K562 (cell line): ENCODE results near the gene TRMT1L. TPM values are rescaled to one million over a fixed set of nuclear protein-coding genes. Genes with fewer than 3 reads are reported as not detected.

Source experiments
- CTCF ChIP-seq, 3 experiments: IDR thresholded peaks in 2 of 3; conservative IDR thresholded peaks in 1 of 3; 2 replicates each; pipeline ENCODE4 v1.5.1; 2011 to 2012; ENCODE audit warnings: low read length in 3 of 3, mild to moderate bottlenecking in 3 of 3, control low read depth in 2 of 3, improper control_type of control experiment in 1 of 3, inconsistent platforms in 1 of 3, low read depth in 1 of 3, mixed read lengths in 1 of 3, moderate library complexity in 1 of 3; ENCODE audit not compliant: insufficient read depth in 2 of 3
- DEAF1 ChIP-seq: fragments of 450-650 bp; formaldehyde crosslinking; IDR thresholded peaks from 2 replicates; pipeline ENCODE4 v1.4.0; 2020; ENCODE audit warnings: mild to moderate bottlenecking, moderate library complexity
- ESRRA ChIP-seq: fragments of 450-650 bp; IDR thresholded peaks from 2 replicates; pipeline ENCODE4 v1.6.1; 2014; ENCODE audit warnings: low read depth, mild to moderate bottlenecking, moderate library complexity, borderline replicate concordance
- ETS2 ChIP-seq: IDR thresholded peaks from 2 replicates; pipeline ENCODE4 v1.6.1; 2016; ENCODE audit warnings: borderline replicate concordance, missing genetic modification characterization, mild to moderate bottlenecking, moderate library complexity, missing compliant biosample characterization; ENCODE audit not compliant: poor library complexity, severe bottlenecking
- MXD1 ChIP-seq: fragments of 250-450 bp; sonication (Bioruptor Pico); IDR thresholded peaks from 2 replicates; pipeline ENCODE4 v1.8.0; 2021; ENCODE audit warnings: borderline replicate concordance, mild to moderate bottlenecking, moderate library complexity; ENCODE audit not compliant: poor library complexity, severe bottlenecking
- RAD21 ChIP-seq, 2 experiments: fragments of 250-450 bp in 1 of 2; fragments of 450-650 bp in 1 of 2; sonication (Bioruptor Pico) in 1 of 2; formaldehyde crosslinking in 1 of 2; IDR thresholded peaks in 1 of 2; conservative IDR thresholded peaks in 1 of 2; 2 replicates each; pipeline versions ENCODE4 v1.4.0 to v1.8.0; 2020 to 2022; ENCODE audit warnings: mild to moderate bottlenecking in 2 of 2, moderate library complexity in 1 of 2
- REST ChIP-seq, 2 experiments: fragments of 450-650 bp; formaldehyde crosslinking in 1 of 2; IDR thresholded peaks; 2 replicates each; pipeline versions ENCODE4 v1.4.0 to v1.6.1; 2014 to 2020; ENCODE audit warnings: mild to moderate bottlenecking in 2 of 2, borderline replicate concordance in 1 of 2, low read depth in 1 of 2
- SIN3B ChIP-seq: fragments of 450-650 bp; IDR thresholded peaks from 2 replicates; pipeline ENCODE4 v1.6.1; 2017; ENCODE audit warnings: low read depth, mild to moderate bottlenecking, moderate library complexity
- SMAD2 ChIP-seq: fragments of 150-350 bp; IDR thresholded peaks from 2 replicates; pipeline ENCODE4 v1.6.1; 2014; ENCODE audit warnings: low read depth, mild to moderate bottlenecking, low read length
- SMC3 ChIP-seq: conservative IDR thresholded peaks from 2 replicates; pipeline ENCODE4 v1.6.1; 2011; ENCODE audit warnings: low read depth, low read length, improper control_type of control experiment; ENCODE audit not compliant: insufficient read depth
- SUPT5H ChIP-seq: fragments of 450-650 bp; IDR thresholded peaks from 2 replicates; pipeline ENCODE4 v1.6.1; 2016
- ZNF740 ChIP-seq, 3 experiments: fragments of 200-800 bp in 1 of 3; sonication (Bioruptor generic) in 1 of 3; sonication (generic) in 1 of 3; formaldehyde crosslinking in 1 of 3; IDR thresholded peaks; 2 replicates each; pipeline versions ENCODE4 v1.6.1 to v1.8.0; 2016 to 2022; ENCODE audit warnings: mild to moderate bottlenecking in 2 of 3, missing compliant biosample characterization in 2 of 3, missing genetic modification characterization in 2 of 3, missing genetic modification reagents in 1 of 3
- polyA plus RNA-seq, 8 experiments: library from polyadenylated mRNA; depleted of rRNA in 4 of 8; stranded (reverse) in 5 of 8; unstranded in 3 of 8; fragments of >200 nt; fragmentation: Nextera tagmentation in 2 of 8; fragmentation: Illumina TruSeq in 1 of 8; extraction: Ambion mirVana in 2 of 8; extraction: Trizol in 1 of 8; gene quantifications; 2 replicates each; pipeline versions ENCODE4 v1.2.1 to v1.2.3, GENCODE V29; 2011 to 2014; ENCODE audit warnings: inconsistent platforms in 1 of 8, missing spikeins in 1 of 8
- total RNA-seq, 7 experiments: library from RNA; depleted of rRNA in 6 of 7; stranded (reverse); fragments of >200 nt in 6 of 7; fragmentation: Illumina TruSeq in 2 of 7; extraction: Trizol in 2 of 7; gene quantifications; 2 replicates each; pipeline versions ENCODE4 v1.2.1 to v1.2.3, GENCODE V29; 2011 to 2021; ENCODE audit warnings: low replicate concordance in 1 of 7

TRMT1L gene
- total and polyA plus RNA-seq, 9 of the 15 experiments (the other 6 are each of a cell fraction or from before 2014, with no cell fraction given): 6.4 to 88.9 (median 32.9) TPM

- TF ChIP-seq RAD21 (CRISPR knock-in tag; conservative IDR thresholded peaks at IDR 0.05 in 1 of 2, IDR thresholded peaks at IDR 0.05 in 1 of 2): peak; percentile 86 to 95
- TF ChIP-seq SUPT5H: no peak
- TF ChIP-seq REST (IDR thresholded peaks at IDR 0.05; ENCODE audit: borderline replicate concordance): peak; percentile 91
- no peak for TF ChIP-seq REST (CRISPR knock-in tag; IDR thresholded peaks at IDR 0.05; ENCODE audit: low read depth)
- no peak for TF ChIP-seq MXD1 (CRISPR knock-in tag)
- TF ChIP-seq SMAD2: no peak
- 0 out of 2 replicates have a peak, but pooled peaks have one; percentile 15 for TF ChIP-seq SIN3B
- no peak for TF ChIP-seq ZNF740 (CRISPR knock-in tag; IDR thresholded peaks at IDR 0.05)
- TF ChIP-seq ZNF740 (tag; IDR thresholded peaks at IDR 0.05): no peak
- TF ChIP-seq DEAF1 (CRISPR knock-in tag): peak; percentile 85
- peak; percentile 82 to 97 (median 82) for TF ChIP-seq CTCF (IDR thresholded peaks at IDR 0.05 in 2 of 3, conservative IDR thresholded peaks at IDR 0.05 in 1 of 3; ENCODE audit: insufficient read depth in 2 of 3, low read depth in 1 of 3, low read length in 3 of 3)
- peak; percentile 66 for TF ChIP-seq SMC3
- peak; percentile 70 for TF ChIP-seq ESRRA
- no peak for TF ChIP-seq ETS2 (tag)
These were observed 13.6 kb upstream of the TRMT1L start (continued) for GRCh38 chr1:185170291-185170848.
